IPS-18c (cell line): ENCODE measurements around the gene UBE2N.
"Not testable (repeated sequence)": the region's sequence is repeated elsewhere in the genome, so short reads cannot be mapped to it uniquely, and the experiment has no call there.

Experiments used
- H3K4me3 ChIP-seq: 2 replicates; pipeline ENCODE4 v1.7.0; 2013; ENCODE audit warnings: low read depth, mild to moderate bottlenecking, low read length, moderate library complexity; ENCODE audit not compliant: insufficient read depth
- H3K9me3 ChIP-seq: one replicate; pipeline ENCODE4 v1.6.1; 2013; ENCODE audit warnings: mild to moderate bottlenecking, low read length, moderate library complexity; ENCODE audit not compliant: control insufficient read depth, insufficient read depth

UBE2N gene

GRCh38 chr12:93402333-93403311, 39.1 kb downstream of the UBE2N start:
- Histone ChIP-seq H3K9me3 (no peaks in the 10 kb centered on the region), H3K4me3 (no peak overlapping the region)

DNA sequence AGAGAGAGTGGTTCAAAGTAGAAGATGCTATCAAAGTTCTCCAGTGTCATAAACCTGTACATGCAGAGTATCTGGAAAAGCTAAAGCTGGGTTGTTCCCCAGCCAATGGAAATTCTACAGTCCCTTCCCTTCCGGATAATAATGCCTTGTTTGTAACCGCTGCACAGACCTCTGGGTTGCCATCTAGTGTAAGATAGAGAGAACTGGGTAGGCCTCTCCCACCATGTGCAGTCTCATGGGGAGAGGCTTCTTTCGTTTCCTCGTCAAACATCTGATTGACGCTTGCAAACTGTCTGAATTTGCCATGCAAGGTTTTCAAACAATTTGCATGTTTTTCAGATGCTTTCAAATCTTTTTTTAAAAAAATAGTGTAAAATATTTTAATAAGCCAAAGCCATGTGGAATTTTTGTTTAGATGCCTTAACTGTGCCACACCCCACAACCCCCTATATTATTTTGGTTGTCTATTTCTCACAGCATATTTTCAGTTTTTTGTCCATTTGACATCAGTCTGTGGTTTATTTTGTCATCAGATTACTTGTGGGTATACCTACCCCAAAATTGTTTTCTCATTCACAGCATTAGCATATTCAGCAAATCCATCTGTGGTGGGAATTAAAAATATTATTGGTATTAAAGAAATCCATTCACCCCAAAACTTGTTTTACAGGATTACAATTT, 42.4 kb downstream of the UBE2N start:
- not testable (repeated sequence) for H3K4me3 ChIP-seq, H3K9me3 ChIP-seq

DNA sequence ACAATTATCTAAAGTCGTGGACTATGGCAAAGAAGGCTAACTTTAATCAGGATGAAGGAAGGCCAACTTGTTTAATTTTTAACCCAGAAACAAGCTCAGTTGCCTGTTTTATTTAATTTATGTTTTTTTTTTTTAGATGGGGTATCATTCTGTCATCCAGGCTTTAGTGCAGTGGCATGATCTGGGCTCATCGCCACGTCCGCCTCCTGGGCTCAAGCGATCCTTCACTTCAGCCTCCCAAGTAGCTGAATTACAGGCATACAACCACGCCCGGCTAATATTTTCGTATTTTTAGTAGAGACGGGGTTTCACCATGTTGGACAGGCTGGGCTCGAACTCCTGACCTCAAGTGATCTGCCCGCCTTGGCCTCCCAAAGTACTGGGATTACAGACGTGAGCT, 44.3 kb downstream of the UBE2N start:
- Histone ChIP-seq H3K4me3 (no peak overlapping the region), H3K9me3 (no peaks in the 10 kb centered on the region)

GRCh38 chr12:93393425-93393824, 48.3 kb downstream of the UBE2N start:
- H3K9me3 ChIP-seq: peaks cover 2% of the 10 kb centered on the region
- no peak overlapping the region for H3K4me3 ChIP-seq

DNA sequence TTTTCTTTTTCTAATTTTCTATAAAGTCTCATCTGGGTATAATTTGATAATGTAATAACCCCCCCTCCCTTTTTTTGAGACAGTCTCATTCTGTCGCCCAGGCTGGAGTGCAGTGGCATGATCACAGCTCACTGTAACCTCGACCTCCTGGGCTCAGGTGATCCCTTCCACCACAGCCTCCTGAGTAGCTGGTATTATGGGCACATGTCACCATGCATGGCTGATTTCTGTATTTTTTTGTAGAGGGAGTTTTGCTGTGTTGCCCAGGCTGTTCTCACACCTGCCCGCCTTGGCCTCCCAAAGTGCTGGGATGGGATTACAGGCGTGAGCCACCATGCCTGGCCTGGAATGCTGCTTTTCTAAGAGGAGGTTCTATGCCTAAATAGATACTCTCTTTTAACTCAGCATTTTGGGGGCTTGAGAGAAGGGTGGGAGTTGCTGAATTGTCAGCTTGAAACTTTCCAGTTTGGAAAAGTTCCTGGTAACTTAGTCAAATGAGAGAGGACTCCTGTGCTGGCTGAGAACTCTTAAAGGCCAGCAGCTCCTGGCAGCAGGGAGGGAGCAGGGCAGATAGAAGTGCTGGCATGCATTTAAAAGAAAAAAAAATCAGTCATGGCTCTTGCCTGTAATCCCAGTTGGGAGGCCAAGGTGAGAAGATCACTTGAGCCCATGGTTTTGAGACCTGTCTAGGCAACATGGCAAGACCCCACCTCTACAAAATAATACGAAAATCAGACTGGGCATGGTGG, 51.0 kb downstream of the UBE2N start:
- peaks cover 2% of the 10 kb centered on the region for H3K9me3 ChIP-seq
- no peak overlapping the region for H3K4me3 ChIP-seq

- Histone ChIP-seq H3K4me3 (no peak overlapping the region), H3K9me3 (peaks cover 2% of the 10 kb centered on the region)
These were observed 51.7 kb downstream of the UBE2N start for GRCh38 chr12:93390031-93390430.

- H3K9me3 ChIP-seq: peaks cover 2% of the 10 kb centered on the region
- H3K4me3 ChIP-seq: no peak overlapping the region
These were observed 54.0 kb downstream of the UBE2N start for GRCh38 chr12:93387780-93388179.

DNA sequence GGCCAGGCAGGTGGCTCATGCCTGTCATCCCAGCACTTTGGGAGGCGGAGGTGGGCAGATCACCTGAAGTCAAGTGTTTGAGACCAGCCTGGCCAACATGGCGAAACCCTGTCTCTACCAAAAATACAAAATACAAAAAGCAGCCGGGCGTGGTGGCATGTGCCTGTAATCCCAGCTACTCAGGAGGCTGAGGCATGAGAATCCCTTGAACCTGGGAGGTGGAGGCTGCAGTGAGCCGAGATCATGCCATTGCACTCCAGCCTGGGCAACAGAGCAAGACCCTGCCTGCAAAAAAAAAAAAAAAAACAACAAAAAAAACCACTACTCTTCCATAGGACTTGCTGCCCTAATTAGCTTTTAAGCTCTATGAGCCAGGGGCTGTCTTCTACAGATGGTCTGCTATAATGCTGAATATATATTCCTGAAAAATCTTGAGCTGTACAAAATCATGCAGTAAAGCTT, 59.7 kb downstream of the UBE2N start:
- not testable (repeated sequence) for H3K4me3 ChIP-seq, H3K9me3 ChIP-seq

GRCh38 chr12:93381161-93381975, 60.4 kb downstream of the UBE2N start:
- H3K4me3 ChIP-seq: no peak overlapping the region

GRCh38 chr12:93380480-93381121, 61.1 kb downstream of the UBE2N start:
- Histone ChIP-seq H3K9me3 (no peaks in the 10 kb centered on the region), H3K4me3 (peak overlapping the region; percentile 92; the same call in 1 of the 2 replicates)

More at GRCh38 chr12:93381161-93381975, 60.4 kb downstream of the UBE2N start:
- H3K9me3 ChIP-seq: no peaks in the 10 kb centered on the region

- Histone ChIP-seq H3K4me3 (peak overlapping the region; percentile 92; the same call in 1 of the 2 replicates), H3K9me3 (no peaks in the 10 kb centered on the region)
These were observed 61.8 kb downstream of the UBE2N start for GRCh38 chr12:93379981-93380361.

DNA sequence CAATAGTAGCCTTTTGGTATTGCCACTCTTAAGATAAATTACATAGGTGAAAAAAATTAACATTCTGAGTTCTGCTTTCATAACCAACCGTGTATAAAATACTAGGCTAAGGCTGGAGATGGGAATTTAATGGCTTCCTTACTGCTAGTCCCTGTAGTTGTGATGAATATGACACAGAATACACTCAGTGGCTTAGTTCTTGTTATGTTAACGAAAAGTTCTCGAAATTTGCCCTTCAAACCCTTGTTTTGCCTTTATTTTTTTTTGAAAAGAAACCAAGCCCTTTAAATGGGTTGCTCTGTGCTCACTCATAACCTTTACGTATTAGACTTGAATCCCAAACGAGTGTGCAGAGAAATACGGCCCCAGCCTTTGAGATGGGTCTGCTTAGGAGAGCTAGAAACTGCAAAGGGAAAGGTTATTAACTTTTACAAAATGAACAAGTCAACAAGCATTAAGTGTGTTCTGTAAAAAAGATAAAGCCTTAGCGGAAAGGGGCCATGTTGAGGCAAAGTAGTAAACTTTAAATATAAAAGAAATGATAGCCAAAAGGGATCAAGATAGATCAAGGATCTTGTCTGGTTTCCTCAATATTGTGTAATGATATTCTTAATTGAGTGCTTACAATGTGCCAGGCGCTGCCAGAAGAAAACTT, 62.3 kb downstream of the UBE2N start:
- H3K9me3 ChIP-seq: no peaks in the 10 kb centered on the region
- peak overlapping the region; percentile 92 for H3K4me3 ChIP-seq

- peak overlapping the region; percentile 92 for H3K4me3 ChIP-seq
- H3K9me3 ChIP-seq: no peaks in the 10 kb centered on the region
These were observed 62.8 kb downstream of the UBE2N start for GRCh38 chr12:93378998-93379325.

- peak overlapping the region; percentile 92 for H3K4me3 ChIP-seq
- not testable (repeated sequence) for H3K9me3 ChIP-seq
These were observed 63.4 kb downstream of the UBE2N start for GRCh38 chr12:93378196-93378997.
